Limb (tissue), 2 donors: ENCODE data around the gene PARD6B.

Source experiments
- DNase-seq, 2 donors: peaks; one replicate each; pipeline ENCODE4 v3.0.0-alpha.2; 2016; ENCODE audit errors: extremely low spot score in 2 of 2

The PARD6B gene

DNA sequence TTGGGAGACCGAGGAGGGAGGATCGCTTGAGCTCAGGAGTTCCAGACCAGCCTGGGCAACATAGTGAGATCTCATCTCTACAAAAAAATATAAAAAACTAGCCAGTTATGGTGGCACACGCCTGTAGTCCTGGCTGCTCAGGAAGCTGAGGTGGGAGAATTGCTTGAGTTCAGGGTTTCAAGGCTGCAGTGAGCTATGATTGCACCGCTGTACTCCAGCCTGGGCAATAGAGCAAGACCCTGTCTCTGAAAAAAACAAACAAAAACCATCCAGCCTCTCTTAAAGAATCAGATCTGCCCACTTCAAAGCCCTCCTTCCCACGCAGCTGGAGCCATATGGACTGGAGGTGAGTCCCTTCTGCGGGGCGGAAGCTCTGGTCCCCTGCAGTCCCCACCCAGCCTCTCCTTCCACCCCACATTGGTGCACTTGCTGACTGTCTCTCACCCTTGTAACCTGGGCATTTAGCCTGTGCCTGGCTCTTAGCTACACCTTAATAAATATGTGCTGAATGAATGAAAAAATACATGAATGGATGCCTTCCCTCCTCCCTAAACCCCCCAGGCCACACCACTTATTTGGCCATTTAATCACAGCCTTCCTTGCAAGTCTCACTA, 7.2 kb upstream of the PARD6B start:
- no peak for DNase-seq

DNA sequence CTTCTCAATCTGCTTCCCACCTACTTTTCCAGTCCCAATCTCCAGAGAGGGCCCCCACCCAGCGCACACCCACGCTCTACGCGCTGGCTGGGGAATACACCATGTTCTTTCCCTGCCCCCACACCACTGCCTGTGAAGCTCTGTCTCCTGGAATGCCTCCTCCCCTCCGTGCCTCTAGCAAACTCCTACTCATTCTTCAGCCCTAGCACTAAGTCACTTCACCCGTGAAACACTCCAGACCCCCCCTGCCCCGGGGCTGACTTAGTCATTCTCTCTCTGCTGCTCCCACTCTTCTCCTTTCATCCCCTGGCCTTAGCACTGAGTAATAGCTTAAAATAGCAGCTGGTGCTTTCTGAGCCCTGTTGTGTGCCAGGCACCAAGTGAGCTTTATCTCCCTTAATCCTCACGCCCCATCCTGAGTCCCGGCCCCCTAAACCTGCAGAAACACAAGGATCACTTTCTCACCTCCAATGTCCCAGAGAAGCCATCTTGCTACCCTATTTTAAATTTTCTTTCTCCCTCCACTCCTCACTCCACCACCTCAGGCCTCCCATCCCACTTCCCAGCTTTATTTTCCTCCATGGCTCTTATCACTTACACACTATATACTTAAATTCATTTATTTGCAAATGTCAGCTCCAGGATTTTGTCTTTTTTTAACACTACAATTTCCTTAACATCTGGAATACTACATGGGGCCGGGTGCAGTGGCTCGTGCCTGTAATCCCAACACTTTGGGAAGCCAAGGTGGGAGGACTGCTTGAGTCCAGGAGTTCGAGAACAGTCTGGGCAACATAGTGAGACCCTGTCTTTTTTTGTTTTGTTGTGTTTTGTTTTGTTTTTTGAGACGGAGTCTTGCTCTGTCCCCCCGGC, 6.3 kb upstream of the PARD6B start:
- peak; percentile 23 to 49 for DNase-seq

DNA sequence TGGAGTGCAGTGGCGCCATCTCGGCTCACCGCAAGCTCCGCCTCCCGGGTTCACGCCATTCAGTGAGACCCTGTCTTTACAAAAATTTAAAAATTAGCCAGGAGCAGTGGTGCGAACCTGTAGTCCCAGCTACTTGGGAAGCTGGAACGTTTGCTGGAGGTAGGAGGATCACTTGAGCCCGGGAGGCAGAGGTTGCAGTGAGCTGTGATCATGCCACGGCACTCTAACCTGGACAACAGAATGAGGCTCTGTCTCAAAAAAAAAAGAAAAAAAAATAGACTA, 5.7 kb upstream of the PARD6B start:
- DNase-seq, result no peak

DNA sequence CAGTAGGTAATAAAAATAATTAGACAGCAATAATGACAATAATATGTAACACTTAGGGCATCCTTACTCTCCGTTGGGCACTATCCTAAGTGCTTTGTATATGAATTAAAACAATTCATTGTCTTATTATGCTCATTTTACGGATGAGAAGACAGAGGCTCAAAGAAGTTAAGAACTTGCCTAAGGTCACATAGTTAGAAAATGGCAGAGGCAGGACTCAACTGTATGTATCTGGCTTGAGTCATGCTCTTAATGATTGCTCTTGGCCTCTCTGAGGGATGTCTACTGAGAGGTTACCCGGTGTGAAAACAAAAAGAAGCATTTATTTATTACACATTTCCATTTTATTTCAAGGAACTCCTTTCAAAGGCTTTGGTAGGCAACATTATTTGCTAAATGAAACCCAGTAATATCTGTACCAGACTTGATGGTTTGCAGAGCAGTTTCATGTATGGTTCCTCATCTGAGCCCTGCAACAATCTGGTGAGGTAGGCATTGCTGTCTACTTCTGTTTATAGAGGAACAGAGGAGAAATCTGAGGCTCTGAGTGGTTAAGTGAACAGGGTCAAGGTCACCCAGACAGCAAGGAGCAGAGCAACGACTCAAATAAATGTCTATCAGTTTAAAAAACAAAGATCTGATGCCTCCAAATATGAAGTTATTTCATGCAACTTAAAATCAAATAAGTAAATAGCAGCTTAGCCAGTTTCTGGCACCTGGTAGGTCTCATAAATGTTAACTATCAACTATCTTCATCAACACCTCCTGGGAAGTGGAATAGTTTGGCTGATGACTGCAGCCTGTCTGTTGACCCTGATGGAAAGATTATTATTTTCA, 4.2 kb upstream of the PARD6B start:
- no peak for DNase-seq

DNA sequence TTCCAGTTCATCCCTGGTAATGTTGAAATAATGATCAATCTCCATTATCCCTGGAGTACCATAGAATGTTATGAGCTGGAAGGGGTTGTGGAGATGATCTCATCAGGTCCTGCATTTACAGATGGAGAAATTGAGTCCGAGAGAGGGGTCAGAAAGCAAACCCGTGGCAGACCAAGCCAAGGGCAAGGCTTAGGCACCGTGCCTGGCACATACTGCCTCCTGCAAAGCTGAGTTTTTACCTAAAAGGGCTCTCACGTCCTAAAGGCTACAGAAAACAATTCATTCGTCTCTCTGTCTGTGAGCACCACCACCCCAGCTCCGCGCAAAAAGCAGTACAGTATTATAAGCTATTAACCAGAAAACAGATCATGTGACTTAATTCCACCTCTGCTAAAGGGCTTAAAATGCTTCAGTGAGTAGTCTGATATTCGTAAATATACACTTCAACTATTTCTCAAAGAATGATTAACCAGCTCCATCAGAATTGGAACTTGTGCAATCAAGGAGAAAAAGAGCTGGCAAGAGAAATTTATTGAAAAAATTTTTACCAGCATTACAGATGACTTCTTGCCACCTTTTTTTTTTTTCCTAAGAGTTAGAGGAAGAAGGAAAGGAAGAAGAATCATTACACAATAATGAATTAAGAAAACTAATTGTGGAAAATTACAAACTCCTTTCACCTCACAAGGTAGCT, 3.4 kb upstream of the PARD6B start:
- no peak for DNase-seq

DNA sequence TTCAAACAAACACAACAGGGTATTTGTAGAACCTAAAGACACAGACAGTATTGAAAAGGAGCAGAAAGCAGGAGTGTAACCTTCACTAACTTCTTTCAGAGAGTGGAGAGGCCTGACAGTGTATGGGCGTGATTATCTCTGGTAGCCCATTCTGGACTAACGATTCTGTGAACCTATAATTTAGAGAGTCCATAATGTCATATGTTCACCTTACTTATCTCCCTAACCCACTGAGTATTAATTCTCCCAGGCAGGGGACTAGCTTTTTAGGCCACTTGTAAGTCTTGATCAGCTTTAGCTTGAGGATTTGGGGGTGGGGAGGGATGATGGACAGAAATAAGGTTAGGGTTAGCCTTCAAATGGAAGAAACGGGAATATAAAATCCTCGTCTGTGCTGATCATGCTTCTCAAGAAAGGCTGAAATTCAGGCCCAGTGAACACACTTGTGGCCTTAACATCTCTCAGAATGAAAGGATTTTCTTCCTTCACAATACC, 2.8 kb upstream of the PARD6B start:
- no peak for DNase-seq

DNA sequence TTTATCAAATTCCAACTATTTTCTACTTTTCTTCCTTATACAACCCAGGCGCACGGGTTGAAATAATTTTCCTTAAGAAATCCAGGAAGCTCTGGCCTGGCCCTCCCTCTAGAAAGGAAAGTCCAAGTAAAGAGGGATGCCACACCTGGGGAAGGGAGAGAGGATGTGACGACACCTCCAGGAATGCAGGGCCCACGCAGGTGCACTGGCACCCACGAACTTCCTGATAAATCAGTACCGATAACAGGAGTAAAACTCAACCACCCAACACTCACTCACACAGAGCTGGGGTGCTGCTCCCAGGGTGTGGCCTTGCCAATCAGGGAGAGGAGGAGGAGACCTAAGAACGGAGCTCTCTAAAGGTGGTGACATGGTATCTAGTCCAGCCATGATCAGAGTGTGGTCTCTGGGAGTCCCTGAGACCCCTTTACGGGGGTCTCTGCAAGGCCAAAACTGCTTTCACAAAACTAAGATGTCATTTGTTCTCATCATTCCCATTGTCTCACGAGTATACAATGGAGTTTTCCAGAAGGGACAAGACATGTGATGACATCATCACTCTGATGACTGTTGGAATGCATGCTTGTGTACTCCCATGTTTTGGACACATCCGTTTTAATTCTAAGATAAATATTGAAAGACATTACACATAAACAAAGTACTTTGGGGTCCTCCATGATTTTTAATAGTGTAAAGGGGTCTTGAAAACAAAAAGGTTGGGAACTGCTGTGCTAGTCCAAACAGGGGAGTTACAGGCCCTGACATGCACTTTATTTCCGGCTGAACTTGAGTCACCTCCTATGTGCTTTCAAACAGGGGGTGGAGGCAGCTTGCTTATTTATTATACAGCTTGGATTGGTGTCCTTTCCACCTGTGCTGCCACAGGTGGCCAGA, 2.2 kb upstream of the PARD6B start:
- DNase-seq, result no peak

DNA sequence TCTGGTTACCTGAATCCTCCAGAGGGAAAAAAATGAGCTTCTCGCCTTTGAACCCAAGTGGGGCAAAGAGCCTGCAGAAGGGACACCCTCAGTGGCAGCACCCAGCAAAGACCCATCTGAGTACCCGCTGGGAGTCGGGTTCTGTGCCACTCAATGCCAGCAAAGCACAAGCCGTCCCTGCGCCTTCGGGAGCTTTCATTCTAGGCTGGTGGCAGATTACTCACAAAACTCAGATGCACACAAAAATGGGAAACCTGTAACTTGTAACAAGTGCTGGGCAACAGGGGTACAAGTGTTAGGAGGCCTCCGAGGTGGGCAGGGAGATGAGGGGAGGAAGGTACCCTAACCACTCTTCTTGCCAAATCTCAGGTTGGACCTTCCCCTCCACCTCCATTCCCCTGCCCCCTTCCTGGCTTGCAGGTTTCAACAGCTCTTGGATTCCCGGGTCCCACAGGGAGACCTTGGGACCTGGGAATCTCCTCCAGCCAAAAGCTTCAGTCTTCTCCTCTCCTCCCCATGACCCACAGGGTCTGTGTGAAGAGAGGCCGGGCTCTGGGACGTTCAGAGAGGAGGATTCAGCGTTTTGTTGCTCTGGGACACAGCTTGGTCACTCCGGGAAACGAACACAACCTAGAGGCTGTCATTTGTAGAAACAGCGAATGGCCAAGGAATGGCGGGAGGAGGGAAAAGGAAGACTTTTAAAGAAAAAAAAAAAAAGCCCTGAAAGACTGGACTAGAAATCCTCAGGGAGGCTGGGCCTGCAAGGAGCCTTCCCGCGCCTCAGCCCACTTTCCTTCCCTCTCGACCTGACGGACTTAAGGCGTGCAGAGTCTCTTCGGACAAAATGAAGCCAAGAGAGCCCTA, 1.2 kb upstream of the PARD6B start:
- DNase-seq, result no peak

DNA sequence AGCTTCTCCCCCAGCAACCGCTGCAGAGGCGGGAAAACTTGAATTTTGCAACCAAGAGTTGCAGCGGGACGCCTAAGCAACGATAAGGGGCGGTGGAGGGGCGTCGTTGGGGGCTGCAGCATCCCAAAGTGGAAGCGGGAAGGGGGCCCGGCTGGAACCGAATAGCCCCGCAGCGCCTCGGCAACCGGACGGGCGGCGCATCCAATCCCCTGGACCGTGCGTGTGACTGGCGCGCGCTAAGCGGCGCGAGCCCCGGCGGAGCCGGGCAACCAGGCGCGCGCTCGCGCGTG, 670 bp upstream of the PARD6B start:
- DNase-seq, result peak in 1 of 2 donors; percentile 24

DNA sequence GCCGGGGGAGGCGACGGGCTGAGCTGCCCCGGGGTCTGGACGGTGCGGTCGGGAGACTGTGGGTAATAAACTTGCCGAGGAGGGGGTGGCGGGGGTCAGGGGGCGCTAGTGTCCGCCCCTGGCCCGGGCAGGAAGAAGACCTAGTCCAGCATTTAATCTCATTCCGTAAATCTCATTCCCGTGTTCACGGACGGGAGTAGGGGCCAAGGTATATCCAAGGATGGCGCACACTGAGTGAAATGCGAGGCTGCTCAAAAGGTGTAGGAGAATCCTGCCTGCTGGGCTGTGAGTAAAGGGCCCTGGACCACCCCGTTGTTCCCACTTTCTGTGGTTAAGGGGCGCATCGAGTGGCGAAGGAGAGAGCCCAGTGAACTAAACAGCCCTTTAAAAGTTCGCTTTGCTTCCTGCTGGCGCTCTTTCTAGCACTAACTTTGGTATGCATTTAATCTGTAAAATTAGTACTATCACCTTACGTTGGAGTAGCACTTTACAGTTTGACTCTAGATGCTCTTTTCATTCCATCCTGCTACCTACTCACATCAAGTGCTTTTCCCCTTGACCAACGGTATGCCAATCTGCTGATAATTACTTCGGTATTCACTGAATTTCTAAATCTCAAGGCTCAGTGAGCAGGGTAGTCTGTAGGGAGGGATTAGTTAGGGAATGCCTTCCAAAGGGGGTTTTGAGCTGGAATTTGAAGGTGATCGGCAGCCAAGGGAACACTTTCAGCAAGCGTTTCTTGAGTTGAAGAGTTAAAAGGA, 730 bp downstream of the PARD6B start:
- DNase-seq, result no peak

DNA sequence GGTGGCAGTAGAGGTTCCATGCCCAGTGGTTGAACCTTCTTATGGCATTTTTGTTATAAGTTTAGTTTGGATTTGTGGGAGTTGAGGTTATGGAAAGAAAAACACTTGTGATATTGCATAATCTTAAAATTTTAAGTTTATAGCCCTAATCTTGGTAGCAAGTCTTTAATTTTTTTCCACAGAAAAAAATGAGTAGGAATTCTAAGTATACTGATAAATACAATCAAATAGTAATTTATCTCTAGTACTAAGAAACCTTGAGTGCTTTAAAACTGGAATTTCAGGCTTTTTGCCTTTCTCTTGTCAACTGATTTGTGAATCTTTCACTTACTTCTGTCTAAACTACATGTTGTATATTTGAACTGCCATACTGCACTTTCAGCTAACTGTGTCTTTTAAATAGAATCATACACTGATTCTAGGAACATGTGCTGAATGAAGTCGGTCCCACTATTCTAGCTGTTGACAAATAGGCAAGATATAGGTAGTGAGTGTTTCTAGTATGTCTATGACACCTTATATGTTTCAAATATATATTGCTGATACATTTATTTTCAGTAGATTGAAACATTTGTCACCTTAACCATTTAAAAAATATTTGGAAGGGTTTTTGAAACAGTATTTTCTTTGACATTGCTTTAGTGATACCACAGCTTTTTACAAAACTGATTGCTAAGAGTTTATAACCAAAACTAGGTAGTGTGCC, 2.4 kb downstream of the PARD6B start:
- no peak for DNase-seq

DNA sequence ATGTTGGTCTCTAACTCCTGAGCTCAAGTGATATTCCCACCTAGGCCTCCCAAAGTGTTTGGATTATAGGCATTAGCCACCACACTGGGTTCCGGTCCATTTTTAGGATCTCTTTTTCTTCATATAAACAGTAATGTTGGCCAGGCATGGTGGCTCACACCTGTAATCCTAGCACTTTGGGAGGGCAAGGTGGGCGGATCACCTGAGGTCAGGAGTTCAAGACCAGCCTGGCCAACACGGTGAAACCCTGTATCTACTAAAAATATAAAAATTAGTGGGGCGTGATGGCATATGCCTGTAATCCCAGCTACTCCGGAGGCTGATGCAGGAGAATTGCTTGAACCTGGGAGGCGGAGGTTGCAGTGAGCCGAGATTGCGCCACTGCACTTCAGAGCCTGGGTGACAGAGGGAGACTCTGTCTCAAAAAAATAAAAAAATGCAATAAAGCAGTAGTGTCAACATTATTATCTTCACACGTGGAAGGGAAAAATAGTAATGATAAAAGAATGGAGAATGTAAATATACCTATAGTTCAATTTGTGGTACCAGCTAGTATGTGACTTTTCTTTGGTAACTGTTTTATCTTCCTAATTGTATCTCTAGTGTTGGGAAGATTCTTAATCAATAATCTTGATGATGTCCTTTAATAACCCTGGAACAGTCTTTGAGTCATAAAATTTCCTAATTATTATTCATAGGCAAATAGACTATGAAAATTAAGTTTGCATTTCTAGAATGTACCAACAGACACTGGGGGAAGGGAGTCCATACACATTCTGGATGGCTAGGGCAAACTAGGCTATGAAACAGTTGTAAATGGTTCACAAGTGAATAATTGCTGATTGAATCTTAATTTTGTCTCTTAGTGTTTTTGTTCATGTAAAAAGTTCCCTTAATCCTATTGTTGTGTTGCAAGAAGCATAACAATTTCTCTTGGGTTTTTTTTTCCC, 3.6 kb downstream of the PARD6B start:
- DNase-seq, result no peak

DNA sequence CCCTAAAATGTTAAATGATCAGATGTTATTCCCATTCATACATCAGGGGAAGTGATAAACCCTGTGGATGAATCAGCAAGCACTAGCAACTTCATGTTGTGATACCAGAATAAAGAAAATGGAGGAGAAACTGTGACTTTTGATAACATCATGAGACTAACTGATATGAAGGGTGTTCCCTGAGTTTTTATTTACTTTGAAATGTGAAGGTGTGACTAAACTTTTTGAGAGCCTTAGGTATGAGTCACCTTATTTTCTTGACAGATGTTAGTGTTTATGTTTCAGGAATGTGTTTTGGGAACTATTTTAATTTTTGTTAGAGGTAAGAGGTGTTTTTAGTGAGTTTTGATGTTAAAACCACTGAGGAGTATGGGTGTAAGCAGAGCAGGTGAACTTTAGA, 4.4 kb downstream of the PARD6B start:
- no peak for DNase-seq

DNA sequence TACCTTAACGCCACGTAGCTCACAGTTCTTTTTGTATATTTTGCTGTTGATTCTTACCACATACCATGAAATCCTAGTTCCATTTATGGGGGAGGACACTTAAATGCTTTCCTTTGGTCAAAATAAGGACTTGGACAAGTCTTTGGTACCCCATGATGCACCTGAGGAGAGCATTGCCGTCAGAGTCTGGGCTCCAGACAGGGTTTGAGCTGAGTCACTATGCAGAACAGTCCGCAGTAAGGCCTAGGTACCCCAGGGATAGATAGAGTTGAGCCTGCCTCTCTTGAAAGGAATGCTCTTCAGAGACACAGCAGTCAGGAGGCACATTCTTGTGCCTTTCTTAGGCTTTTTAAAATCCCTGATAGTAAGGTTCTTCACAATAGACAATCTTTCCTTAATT, 6.0 kb downstream of the PARD6B start:
- DNase-seq, result no peak

DNA sequence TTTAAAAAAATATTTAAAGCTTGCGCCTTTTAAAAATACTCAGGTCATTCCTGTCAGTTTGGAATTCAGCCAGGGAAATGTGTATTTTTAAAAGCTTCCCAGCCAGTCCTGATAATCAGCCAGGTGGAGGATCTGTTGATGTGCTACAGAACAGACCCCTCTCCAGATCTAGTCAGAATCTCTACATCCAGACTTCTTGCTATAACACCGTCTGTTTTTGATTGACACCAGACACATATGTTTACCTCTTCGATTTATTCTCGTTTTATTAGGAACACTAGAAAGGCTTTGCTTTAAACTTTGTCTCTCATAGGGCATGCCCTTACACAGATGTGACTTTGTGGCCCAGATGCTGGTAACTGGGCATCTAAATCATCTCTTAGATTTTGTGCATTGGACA, 11.7 kb downstream of the PARD6B start:
- no peak for DNase-seq

DNA sequence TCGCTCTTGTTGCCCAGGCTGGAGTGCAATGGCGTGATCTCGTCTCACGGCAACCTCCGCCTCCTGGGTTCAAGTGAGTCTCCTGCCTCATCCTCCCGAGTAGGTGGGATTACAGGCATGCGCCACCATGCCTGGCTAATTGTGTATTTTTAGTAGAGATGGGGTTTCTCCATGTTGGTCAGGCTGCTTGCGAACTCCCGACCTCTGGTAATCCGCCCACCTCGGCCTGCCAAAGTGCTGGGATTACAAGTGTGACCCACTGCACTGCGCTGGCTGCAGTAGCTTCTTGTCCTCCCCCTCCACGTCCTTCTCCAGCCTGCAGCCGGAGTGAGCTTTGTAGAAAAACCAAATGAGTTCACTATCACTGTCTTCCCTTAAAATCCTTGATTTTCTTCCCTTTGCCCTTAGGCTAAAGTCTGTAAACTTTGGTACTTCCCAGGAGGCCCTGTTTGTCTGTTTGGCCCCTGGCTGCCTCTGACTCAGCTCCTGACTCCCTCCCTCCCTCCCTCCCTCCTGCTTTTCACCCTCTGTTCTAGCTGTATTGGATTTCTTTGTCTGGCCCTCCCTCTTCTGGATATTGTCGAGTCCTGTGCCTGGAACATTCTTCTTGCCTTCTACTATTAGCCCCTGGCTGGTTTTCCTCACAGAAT, 12.9 kb downstream of the PARD6B start:
- peak; percentile 45 to 61 for DNase-seq

DNA sequence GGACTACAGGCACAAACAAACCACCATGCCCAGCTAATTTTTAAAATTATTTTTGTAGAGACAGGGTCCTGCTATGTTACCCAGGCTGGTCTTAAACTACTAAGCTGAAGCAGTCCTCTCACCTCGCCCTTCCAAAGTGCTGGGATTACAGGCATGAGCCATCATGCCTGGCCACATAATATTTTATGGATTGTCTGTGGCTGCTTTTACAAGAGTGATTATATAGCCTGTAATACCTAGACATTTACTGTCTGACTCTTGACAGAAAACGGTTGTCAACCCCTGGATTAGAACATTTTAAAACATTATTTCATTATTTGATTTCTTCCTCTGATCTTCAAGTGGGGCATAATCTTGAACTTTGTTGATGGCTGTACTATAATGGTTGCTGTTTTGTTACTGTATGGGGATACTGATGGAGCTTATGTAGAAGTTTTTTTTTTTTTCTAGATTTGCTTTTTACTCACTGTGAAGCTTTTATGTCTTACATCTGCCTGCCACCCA, 14.3 kb downstream of the PARD6B start:
- no peak for DNase-seq
